Kidney tubule cell (primary cell): Measurements from ENCODE around the gene CEACAM8.
"Not testable (repeated sequence)": the region's sequence is repeated elsewhere in the genome, so short reads cannot be mapped to it uniquely, and the experiment has no call there.

ENCODE experiments used
- DNase-seq: peaks from one replicate; pipeline ENCODE4 v3.0.0-alpha.2; 2018; ENCODE audit warnings: low spot score

The CEACAM8 gene

DNA sequence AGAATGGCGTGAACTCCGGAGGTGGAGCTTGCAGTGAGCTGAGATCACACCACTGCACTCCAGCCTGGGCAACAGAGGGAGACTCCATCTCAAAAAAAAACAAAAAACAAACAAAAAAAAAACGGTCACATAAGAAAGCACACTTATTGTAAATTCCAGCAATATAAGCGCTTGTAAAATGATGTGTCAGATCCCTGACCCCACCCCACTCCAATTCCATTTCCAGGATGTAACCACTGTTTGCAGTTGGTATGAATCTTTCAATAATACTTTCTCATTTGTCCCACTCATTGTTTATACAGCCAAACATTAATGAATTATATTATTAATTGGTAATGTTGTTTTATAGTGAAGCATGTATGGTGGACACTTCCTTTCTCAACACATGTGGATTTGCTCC, 50.6 kb downstream of the CEACAM8 start:
- no peak for DNase-seq

DNA sequence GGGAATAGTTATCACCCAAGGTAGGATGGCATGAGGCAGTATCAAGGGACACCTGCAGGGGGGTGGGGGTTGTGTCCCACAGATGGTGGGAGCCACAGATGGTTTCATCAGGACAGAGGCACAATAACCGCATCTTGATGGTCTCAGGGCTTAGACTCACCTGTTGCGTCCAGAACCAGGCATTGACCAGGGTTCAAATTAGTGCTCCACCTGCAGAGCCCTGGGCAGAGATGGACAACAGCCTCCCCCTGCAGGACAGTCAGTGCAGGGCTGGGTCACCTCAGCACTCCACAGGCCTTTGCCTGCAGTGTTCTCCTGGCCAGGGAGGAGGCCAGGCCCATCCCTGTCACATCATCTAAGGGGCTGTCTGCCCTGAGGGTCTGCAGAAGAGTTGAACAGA, 51.9 kb downstream of the CEACAM8 start:
- no peak for DNase-seq

GRCh38 chr19:42540071-42540553, 54.6 kb downstream of the CEACAM8 start:
- no peak for DNase-seq

GRCh38 chr19:42538841-42539709, 55.6 kb downstream of the CEACAM8 start:
- DNase-seq: no peak

- DNase-seq: not testable (repeated sequence)
These were observed 59.4 kb downstream of the CEACAM8 start for GRCh38 chr19:42535276-42535675.

DNA sequence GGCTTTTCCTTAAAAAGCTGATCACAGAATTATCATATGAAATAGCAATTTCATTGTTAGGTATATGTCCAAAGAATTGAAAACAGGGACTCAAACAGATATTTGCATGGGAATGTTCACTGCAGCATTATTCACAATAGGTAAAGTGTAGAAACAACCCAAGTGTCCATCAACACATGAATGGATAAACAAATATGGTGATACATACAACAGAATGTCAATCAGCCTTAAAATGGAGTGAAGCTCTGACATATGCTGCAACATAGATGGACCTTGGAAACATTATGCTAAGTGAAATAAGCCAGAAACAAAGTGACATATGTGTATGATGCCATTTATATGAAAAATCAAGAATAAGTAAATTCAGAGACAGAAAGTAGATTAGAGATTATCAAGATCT, 60.3 kb downstream of the CEACAM8 start:
- DNase-seq: no peak

DNA sequence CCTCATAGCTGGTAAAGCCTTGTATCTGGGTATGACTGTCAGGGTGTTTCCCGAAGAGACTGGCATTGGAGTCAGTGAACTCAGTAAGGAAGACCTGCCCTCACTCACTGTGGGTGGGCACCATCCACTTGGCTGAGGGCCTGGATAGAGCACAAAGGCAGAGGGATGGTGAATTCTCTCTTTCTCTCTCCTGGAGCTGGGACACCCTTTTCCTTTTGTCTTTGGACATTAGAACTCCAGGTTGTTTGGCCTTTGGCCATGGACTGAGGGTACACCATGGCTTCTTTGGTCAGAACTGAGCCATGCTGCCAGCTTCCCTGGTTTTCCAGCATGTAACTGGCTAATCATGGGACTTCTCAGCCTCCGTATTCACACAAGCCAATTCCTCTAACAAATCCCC, 61.8 kb downstream of the CEACAM8 start:
- no peak for DNase-seq

DNA sequence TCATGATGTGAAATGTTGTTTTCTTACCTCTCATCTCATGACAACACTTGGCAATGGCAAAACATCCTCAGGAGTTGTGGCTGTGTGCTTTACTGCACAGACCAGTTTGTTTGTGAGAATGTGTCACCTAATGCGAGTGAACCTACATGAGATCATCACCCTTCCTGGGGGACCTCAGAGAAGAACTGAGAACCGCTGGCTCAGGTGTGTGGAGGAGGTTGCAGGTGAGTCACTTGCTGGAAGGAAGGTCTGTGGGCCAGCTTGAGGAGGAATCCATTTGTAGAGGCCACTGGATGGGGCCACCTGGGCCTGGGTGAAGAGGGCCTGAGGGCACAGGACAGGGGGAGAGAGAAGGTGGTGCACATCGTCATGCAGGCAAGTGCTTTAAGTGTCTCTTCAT, 63.4 kb downstream of the CEACAM8 start:
- peak; percentile 82 for DNase-seq
